Mesodermal cell (in vitro differentiated cells): ENCODE results near the gene KIF25. TPM values are rescaled to one million over a fixed set of nuclear protein-coding genes. Genes with fewer than 3 reads are reported as not detected.

Experiments used
- H3K27ac ChIP-seq: 2 replicates; pipeline ENCODE4 v1.7.0; 2013; ENCODE audit warnings: mild to moderate bottlenecking, low read depth, low read length, moderate library complexity; ENCODE audit not compliant: severe bottlenecking
- H3K36me3 ChIP-seq: 2 replicates; pipeline ENCODE4 v1.7.1; 2013; ENCODE audit warnings: mild to moderate bottlenecking, low read length, moderate library complexity; ENCODE audit not compliant: control insufficient read depth, insufficient read depth
- H3K4me1 ChIP-seq: one replicate; pipeline ENCODE4 v1.7.1; 2013; ENCODE audit warnings: mild to moderate bottlenecking, low read length; ENCODE audit not compliant: insufficient read depth, control insufficient read depth, poor library complexity, severe bottlenecking
- H3K4me3 ChIP-seq: 2 replicates; pipeline ENCODE4 v1.7.0; 2013; ENCODE audit warnings: low read length, control low read depth, mild to moderate bottlenecking; ENCODE audit not compliant: insufficient read depth, poor library complexity, severe bottlenecking; ENCODE audit errors: extremely low read depth
- H3K9me3 ChIP-seq: 2 replicates; pipeline ENCODE4 v1.7.1; 2013; ENCODE audit warnings: mild to moderate bottlenecking, low read length, moderate library complexity; ENCODE audit not compliant: control insufficient read depth
- WGBS, 2 experiments: methylation state at CpG; one replicate each; pipeline ENCODE4 v1.1.5; 2013; ENCODE audit warnings: missing lambda C conversion rate in 2 of 2; ENCODE audit not compliant: insufficient coverage in 2 of 2; 5-methylcytosine and 5-hydroxymethylcytosine counted together
- polyA plus RNA-seq, 2 experiments: library from polyadenylated mRNA; stranded (reverse); fragments of 50-300 nt; gene quantifications; one replicate each; pipeline ENCODE4 v1.2.3, GENCODE V29; 2013

Gene KIF25
- 0.55 TPM for polyA plus RNA-seq (2013, experiment 1 of 2)
- 0.40 TPM for polyA plus RNA-seq (2013, experiment 2 of 2)

- 100% methylated on average over 5 of the region's 9 CpGs; no CpG with 5 or more reads in 1 of the 2 experiments for WGBS, 2 experiments
- H3K36me3 ChIP-seq, result no peaks in the 10 kb centered on the region
- H3K9me3 ChIP-seq, result no peaks in the 10 kb centered on the region
- no peak within 1 kb of the TSS for H3K4me3 ChIP-seq
- H3K4me1 ChIP-seq, result no peaks in the 10 kb centered on the region
- no peak within 1 kb of the TSS for H3K27ac ChIP-seq
These were observed at the start of gene KIF25 for GRCh38 chr6:167997642-167998041. Gene KIF25 (plus strand): TSS chr6:167997671. CDS start chr6:168029586, 31,915 bp downstream.

GRCh38 chr6:167947716-167948115, 49.8 kb upstream of the KIF25 start:
- H3K36me3 ChIP-seq, result peaks cover 96% of the 10 kb centered on the region
- WGBS, 2 experiments, result no CpG with 5 or more reads among the region's 1 CpG

GRCh38 chr6:167948716-167949115, 48.8 kb upstream of the KIF25 start:
- Histone ChIP-seq H3K27ac (peak overlapping the region; percentile 68), H3K4me3 (no peak overlapping the region), H3K9me3 (no peaks in the 10 kb centered on the region), H3K4me1 (peaks cover 14% of the 10 kb centered on the region), H3K36me3 (peaks cover 91% of the 10 kb centered on the region)
- 86 to 97% methylated on average over 3 to 4 of the region's 4 CpGs for WGBS, 2 experiments

More at GRCh38 chr6:167947716-167948115, 49.8 kb upstream of the KIF25 start:
- H3K4me1 ChIP-seq, result peaks cover 14% of the 10 kb centered on the region
- H3K27ac ChIP-seq, result no peak overlapping the region
- H3K9me3 ChIP-seq, result no peaks in the 10 kb centered on the region
- no peak overlapping the region for H3K4me3 ChIP-seq

GRCh38 chr6:167949121-167949684, 48.3 kb upstream of the KIF25 start:
- Histone ChIP-seq H3K27ac (peak overlapping the region; percentile 68), H3K9me3 (no peaks in the 10 kb centered on the region), H3K4me3 (no peak overlapping the region), H3K4me1 (peaks cover 14% of the 10 kb centered on the region), H3K36me3 (peaks cover 88% of the 10 kb centered on the region)
- 94 to 95% methylated on average over 6 of the region's 7 CpGs for WGBS, 2 experiments

GRCh38 chr6:167951781-167952511, 45.5 kb upstream of the KIF25 start:
- H3K4me1 ChIP-seq, result peaks cover 12% of the 10 kb centered on the region
- 93 to 98% methylated on average over 21 to 28 of the region's 29 CpGs for WGBS, 2 experiments
- no peak overlapping the region for H3K4me3 ChIP-seq
- peaks cover 87% of the 10 kb centered on the region for H3K36me3 ChIP-seq
- H3K9me3 ChIP-seq, result no peaks in the 10 kb centered on the region
- H3K27ac ChIP-seq, result no peak overlapping the region

GRCh38 chr6:167952512-167952859, 45.0 kb upstream of the KIF25 start:
- Histone ChIP-seq H3K27ac (no peak overlapping the region), H3K4me1 (peaks cover 18% of the 10 kb centered on the region), H3K9me3 (no peaks in the 10 kb centered on the region), H3K4me3 (no peak overlapping the region), H3K36me3 (peaks cover 85% of the 10 kb centered on the region)
- 83 to 100% methylated on average over 1 of the region's 1 CpG for WGBS, 2 experiments

- Histone ChIP-seq H3K4me3 (no peak overlapping the region), H3K36me3 (peaks cover 77% of the 10 kb centered on the region), H3K9me3 (no peaks in the 10 kb centered on the region), H3K27ac (no peak overlapping the region), H3K4me1 (peaks cover 20% of the 10 kb centered on the region)
- 94 to 100% methylated on average over 3 to 4 of the region's 5 CpGs for WGBS, 2 experiments
These were observed 43.9 kb upstream of the KIF25 start for GRCh38 chr6:167953551-167953950.

GRCh38 chr6:167954151-167954550, 43.3 kb upstream of the KIF25 start:
- Histone ChIP-seq H3K36me3 (peaks cover 73% of the 10 kb centered on the region), H3K4me3 (no peak overlapping the region), H3K4me1 (peaks cover 16% of the 10 kb centered on the region), H3K9me3 (no peaks in the 10 kb centered on the region), H3K27ac (no peak overlapping the region)
- WGBS, 2 experiments, result 100% methylated on average over 3 of the region's 3 CpGs; no CpG with 5 or more reads in 1 of the 2 experiments

- Histone ChIP-seq H3K36me3 (peaks cover 56% of the 10 kb centered on the region), H3K27ac (no peak overlapping the region), H3K4me3 (no peak overlapping the region), H3K9me3 (no peaks in the 10 kb centered on the region), H3K4me1 (peaks cover 11% of the 10 kb centered on the region)
- WGBS, 2 experiments, result 95 to 96% methylated on average over 6 of the region's 6 CpGs
These were observed 41.0 kb upstream of the KIF25 start for GRCh38 chr6:167956491-167956890.

GRCh38 chr6:167956983-167957492, 40.4 kb upstream of the KIF25 start:
- 95 to 98% methylated on average over 7 of the region's 8 CpGs for WGBS, 2 experiments
- peaks cover 56% of the 10 kb centered on the region for H3K36me3 ChIP-seq
- H3K27ac ChIP-seq, result no peak overlapping the region
- H3K4me1 ChIP-seq, result peaks cover 11% of the 10 kb centered on the region
- H3K4me3 ChIP-seq, result no peak overlapping the region
- H3K9me3 ChIP-seq, result no peaks in the 10 kb centered on the region

GRCh38 chr6:167957626-167958025, 39.8 kb upstream of the KIF25 start:
- Histone ChIP-seq H3K36me3 (peaks cover 56% of the 10 kb centered on the region), H3K9me3 (no peaks in the 10 kb centered on the region), H3K27ac (no peak overlapping the region), H3K4me1 (peaks cover 11% of the 10 kb centered on the region), H3K4me3 (no peak overlapping the region)
- WGBS, 2 experiments, result 93 to 100% methylated on average over 5 of the region's 6 CpGs
